OCI-LY1 (cell line): ENCODE measurements around the gene RAB19.

Experiments
- EZH2 ChIP-seq: fragments of 200-600 bp; sonication (generic), shearing (Covaris generic); IDR thresholded peaks from 2 replicates; pipeline ENCODE4 v1.8.0; 2017; ENCODE audit warnings: borderline replicate concordance, mixed run types, mild to moderate bottlenecking, antibody characterized with exemption, low read length, moderate library complexity, mixed read lengths
- TF ChIP-seq, protein P1 (sequence below): fragments of 200-600 bp; sonication (generic), shearing (Covaris generic); IDR thresholded peaks from 2 replicates; pipeline ENCODE4 v1.5.1; 2017; ENCODE audit warnings: mild to moderate bottlenecking, antibody characterized with exemption, low read length, moderate library complexity, mixed read lengths

DNA sequence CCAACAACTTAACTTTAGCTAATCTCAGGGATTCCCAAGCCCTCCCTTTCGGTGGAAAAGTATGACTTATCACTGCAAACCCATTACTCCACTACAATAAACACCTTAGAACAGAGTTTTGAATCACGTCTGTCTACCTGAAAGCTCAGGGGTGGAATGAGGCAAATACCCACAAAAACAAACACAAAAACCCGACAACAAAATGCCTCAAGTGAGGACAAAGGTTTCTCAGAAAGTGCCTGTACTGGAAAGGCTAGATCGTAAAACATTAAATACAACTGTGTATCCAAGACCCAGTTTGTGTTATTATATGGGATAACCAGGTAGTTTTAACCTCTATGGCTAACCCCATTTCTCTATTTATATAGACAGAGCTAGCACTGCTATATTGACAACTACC lies 49.4 kb downstream of the RAB19 start:
- TF ChIP-seq, protein P1, sequence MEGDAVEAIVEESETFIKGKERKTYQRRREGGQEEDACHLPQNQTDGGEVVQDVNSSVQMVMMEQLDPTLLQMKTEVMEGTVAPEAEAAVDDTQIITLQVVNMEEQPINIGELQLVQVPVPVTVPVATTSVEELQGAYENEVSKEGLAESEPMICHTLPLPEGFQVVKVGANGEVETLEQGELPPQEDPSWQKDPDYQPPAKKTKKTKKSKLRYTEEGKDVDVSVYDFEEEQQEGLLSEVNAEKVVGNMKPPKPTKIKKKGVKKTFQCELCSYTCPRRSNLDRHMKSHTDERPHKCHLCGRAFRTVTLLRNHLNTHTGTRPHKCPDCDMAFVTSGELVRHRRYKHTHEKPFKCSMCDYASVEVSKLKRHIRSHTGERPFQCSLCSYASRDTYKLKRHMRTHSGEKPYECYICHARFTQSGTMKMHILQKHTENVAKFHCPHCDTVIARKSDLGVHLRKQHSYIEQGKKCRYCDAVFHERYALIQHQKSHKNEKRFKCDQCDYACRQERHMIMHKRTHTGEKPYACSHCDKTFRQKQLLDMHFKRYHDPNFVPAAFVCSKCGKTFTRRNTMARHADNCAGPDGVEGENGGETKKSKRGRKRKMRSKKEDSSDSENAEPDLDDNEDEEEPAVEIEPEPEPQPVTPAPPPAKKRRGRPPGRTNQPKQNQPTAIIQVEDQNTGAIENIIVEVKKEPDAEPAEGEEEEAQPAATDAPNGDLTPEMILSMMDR: no peak
- no peak for TF ChIP-seq EZH2
